Measurements from ENCODE around the gene RNF223.

DNA sequence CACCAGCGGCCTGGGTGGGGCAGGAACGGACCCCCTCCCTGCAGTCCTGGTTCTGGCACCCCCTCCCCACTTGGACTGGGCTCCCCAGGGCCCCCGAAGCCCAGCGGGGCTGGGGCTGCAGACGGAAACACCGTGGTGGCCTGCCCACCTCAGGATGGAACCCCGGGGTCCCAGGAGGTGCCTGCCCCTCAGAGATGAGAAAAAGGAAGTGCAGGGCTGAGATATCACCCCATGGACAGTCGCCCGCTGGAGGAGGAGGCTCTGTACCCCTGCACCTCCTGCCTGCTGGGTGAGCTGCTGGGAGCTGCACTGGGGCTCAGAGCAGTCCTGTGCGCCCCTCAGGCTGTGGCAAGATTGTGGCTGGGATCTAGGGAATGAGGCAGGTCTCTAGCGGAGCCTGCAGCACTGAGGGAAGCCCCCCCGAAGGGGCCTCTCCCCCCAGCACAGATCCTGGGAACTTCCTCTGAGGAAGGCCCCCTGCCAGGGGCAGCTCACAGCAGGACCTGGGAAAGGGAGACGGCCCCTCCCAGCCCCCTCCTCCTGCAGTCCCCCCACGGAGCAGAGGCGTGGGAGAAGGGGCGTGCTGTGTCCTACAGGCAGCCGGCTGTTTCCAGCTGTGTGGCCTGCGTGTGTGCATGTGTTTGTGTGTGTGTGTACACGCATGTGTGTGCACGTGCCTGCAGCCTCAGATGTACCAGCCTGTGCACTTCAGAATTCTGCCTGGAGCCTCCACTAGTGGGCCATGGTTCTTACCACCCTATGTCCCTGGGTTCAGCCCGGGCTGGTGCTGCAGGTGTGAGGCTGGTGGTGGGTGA, 47.3 kb downstream of the RNF223 start:
- no peak for TF ChIP-seq EP300 (IDR thresholded peaks at IDR 0.05; ENCODE audit: borderline replicate concordance in 1 of 2, low read depth in 2 of 2, low read length in 2 of 2)
- no peak for TF ChIP-seq RFX5 (IDR thresholded peaks at IDR 0.05; ENCODE audit: borderline replicate concordance, low read depth, low read length)
- TF ChIP-seq, protein P1, sequence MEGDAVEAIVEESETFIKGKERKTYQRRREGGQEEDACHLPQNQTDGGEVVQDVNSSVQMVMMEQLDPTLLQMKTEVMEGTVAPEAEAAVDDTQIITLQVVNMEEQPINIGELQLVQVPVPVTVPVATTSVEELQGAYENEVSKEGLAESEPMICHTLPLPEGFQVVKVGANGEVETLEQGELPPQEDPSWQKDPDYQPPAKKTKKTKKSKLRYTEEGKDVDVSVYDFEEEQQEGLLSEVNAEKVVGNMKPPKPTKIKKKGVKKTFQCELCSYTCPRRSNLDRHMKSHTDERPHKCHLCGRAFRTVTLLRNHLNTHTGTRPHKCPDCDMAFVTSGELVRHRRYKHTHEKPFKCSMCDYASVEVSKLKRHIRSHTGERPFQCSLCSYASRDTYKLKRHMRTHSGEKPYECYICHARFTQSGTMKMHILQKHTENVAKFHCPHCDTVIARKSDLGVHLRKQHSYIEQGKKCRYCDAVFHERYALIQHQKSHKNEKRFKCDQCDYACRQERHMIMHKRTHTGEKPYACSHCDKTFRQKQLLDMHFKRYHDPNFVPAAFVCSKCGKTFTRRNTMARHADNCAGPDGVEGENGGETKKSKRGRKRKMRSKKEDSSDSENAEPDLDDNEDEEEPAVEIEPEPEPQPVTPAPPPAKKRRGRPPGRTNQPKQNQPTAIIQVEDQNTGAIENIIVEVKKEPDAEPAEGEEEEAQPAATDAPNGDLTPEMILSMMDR (IDR thresholded peaks at IDR 0.05; ENCODE audit: control extremely low read depth in 1 of 3, insufficient read depth in 1 of 3, low read depth in 1 of 3, low read length in 3 of 3): no peak
- TF ChIP-seq BRCA1 (IDR thresholded peaks at IDR 0.05; ENCODE audit: low read depth, low read length): no peak
- no peak for TF ChIP-seq TBP (IDR thresholded peaks at IDR 0.05; ENCODE audit: low read depth, low read length)
- no peak for TF ChIP-seq GABPA (IDR thresholded peaks at IDR 0.05; ENCODE audit: borderline replicate concordance, insufficient read depth, low read length)
- no peak for TF ChIP-seq SP1 (IDR thresholded peaks at IDR 0.05; ENCODE audit: low read depth, low read length)
- no peak for TF ChIP-seq POLR2A (IDR thresholded peaks at IDR 0.05; ENCODE audit: control extremely low read depth in 1 of 2, low read depth in 2 of 2, low read length in 2 of 2)
- TF ChIP-seq EZH2 (IDR thresholded peaks at IDR 0.05; ENCODE audit: low read depth, low read length, severe bottlenecking): no peak

All from H1 (cell line).